ENCODE results near the gene PEX14. TPM values are rescaled to one million over a fixed set of nuclear protein-coding genes. Genes with fewer than 3 reads are reported as not detected.

The PEX14 gene
- total and polyA plus RNA-seq, 9 of the 15 experiments (the other 6 are each of a cell fraction or from before 2014, with no cell fraction given): 2.6 to 45.7 (median 22.7) TPM

GRCh38 chr1:10529091-10529490 lies 54.3 kb downstream of the PEX14 start:
- CTCF ChIA-PET (ENCODE audit: low intra/inter-chr PET ratio): no interaction called here
- 86% methylated on average over 12 of the region's 12 CpGs for WGBS (ENCODE audit: insufficient coverage, low coverage, missing lambda C conversion rate)
- Histone ChIP-seq H3K4me3 (no peak overlapping the region), H4K20me1 (replicated peaks; ENCODE audit: control insufficient read depth, insufficient read depth, low read length) (peaks cover 14% of the 10 kb centered on the region), H3K4me1 (replicated peaks in 1 of 2; ENCODE audit: control insufficient read depth in 2 of 2, insufficient read depth in 2 of 2, low read length in 2 of 2) (peaks cover 0 to 4% of the 10 kb centered on the region in 2 experiments; a peak in 3 of 5 replicates), H3K36me3 (ENCODE audit: control insufficient read depth, insufficient read depth, low read length) (peaks cover 16% of the 10 kb centered on the region; the same call in 2 of the 3 replicates), H3K27me3 (ENCODE audit: control insufficient read depth in 2 of 2, insufficient read depth in 2 of 2, low read length in 2 of 2) (no peaks in the 10 kb centered on the region), H3K9me1 (ENCODE audit: control insufficient read depth, insufficient read depth, low read length) (no peaks in the 10 kb centered on the region), H3K4me2 (ENCODE audit: insufficient read depth, low read length) (no peak overlapping the region), H3K79me2 (ENCODE audit: control insufficient read depth, insufficient read depth, low read length) (peaks cover 49% of the 10 kb centered on the region), H3K9me3 (replicated peaks; ENCODE audit: control insufficient read depth, insufficient read depth, low read depth, low read length) (no peaks in the 10 kb centered on the region), H3K9ac (ENCODE audit: insufficient read depth in 1 of 2, low read depth in 2 of 2, low read length in 2 of 2) (0 out of 4 replicates have a peak overlapping the region, but pooled peaks of 1 of the 2 experiments have one; percentile 57), H3K27ac (ENCODE audit: extremely low read depth, low read depth, low read length) (no peak overlapping the region), H2AFZ (ENCODE audit: low read depth, low read length) (no peak overlapping the region)
- no TSS peak for BruUV-seq (replicated peaks)
- DNase-seq (ENCODE audit: extremely low read depth in 1 of 4, low spot score in 3 of 4) (no peak), ATAC-seq (no peak), FAIRE-seq (no peak)
- in situ Hi-C loops (cut with MboI) (no loop called here), intact Hi-C loops (cut with micrococcal nuclease) (no loop called here)
- TF ChIP-seq CHD2 (IDR thresholded peaks at IDR 0.05; ENCODE audit: low read depth, low read length) (no peak), ZNF584 (CRISPR knock-in tag; IDR thresholded peaks at IDR 0.05; ENCODE audit: low read depth) (no peak), VEZF1 (CRISPR knock-in tag; IDR thresholded peaks at IDR 0.05) (no peak), CCAR2 (IDR thresholded peaks at IDR 0.05; ENCODE audit: low read depth, low read length) (no peak), RBBP5 (IDR thresholded peaks at IDR 0.05; ENCODE audit: borderline replicate concordance, insufficient read depth, low read length, poor library complexity, severe bottlenecking) (no peak)
- TF ChIP-seq, protein P1, sequence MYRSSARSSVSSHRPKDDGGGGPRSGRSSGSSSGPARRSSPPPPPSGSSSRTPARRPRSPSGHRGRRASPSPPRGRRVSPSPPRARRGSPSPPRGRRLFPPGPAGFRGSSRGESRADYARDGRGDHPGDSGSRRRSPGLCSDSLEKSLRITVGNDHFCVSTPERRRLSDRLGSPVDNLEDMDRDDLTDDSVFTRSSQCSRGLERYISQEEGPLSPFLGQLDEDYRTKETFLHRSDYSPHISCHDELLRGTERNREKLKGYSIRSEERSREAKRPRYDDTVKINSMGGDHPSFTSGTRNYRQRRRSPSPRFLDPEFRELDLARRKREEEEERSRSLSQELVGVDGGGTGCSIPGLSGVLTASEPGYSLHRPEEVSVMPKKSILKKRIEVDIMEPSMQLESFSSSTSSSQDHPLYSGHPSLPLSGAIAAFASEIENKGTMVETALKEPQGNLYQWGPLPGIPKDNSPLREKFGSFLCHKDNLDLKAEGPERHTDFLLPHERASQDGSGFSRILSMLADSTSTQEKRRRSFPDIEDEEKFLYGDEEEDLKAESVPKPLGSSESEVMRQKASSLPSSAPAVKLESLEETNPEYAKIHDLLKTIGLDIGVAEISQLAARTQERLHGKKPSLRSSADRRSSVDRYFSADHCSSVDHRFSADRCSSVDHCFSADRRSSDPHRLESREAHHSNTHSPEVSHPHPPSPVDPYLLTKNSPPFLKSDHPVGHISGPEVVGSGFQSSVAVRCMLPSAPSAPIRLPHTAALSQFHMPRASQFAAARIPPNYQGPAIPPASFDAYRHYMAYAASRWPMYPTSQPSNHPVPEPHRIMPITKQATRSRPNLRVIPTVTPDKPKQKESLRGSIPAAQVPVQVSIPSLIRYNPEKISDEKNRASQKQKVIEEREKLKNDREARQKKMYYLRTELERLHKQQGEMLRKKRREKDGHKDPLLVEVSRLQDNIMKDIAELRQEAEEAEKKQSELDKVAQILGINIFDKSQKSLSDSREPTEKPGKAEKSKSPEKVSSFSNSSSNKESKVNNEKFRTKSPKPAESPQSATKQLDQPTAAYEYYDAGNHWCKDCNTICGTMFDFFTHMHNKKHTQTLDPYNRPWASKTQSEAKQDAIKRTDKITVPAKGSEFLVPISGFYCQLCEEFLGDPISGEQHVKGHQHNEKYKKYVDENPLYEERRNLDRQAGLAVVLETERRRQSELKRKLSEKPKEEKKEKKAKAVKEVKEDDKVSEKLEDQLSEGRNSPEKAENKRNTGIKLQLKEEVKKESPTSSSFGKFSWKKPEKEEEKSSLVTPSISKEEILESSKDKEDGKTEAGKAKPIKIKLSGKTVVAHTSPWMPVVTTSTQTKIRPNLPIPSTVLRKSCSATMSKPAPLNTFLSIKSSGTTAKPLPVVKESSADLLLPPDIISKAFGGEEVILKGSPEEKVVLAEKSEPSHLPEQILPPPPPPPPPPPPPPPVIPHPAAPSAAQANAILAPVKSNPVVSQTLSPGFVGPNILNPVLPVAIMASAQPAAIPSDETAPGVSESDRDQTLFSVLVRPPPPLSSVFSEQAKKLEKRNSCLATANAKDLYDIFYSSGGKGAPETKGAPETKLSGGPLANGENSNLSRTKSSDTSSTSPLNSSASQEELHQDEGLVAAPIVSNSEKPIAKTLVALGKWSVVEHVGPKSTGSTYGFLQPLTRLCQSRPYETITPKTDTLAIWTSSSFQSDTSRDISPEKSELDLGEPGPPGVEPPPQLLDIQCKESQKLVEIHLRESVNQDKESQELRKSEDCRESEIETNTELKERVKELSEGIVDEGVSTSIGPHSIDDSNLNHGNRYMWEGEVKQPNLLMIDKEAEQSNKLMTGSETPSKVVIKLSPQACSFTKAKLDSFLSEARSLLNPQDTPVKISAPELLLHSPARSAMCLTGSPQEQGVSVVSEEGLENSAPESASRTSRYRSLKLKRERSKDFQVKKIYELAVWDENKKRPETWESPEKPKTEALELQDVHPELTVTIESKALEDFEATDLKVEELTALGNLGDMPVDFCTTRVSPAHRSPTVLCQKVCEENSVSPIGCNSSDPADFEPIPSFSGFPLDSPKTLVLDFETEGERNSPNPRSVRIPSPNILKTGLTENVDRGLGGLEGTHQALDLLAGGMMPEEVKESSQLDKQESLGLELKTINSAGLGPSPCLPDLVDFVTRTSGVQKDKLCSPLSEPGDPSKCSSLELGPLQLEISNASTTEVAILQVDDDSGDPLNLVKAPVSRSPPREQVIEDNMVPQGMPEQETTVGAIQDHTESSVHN (IDR thresholded peaks at IDR 0.05; ENCODE audit: borderline replicate concordance in 1 of 2, low read depth in 1 of 2): no peak
- POLR2A ChIA-PET: interaction anchor here (1.0 to 1.7 kb wide), 3 partner anchors 8 to 18 kb away, joined by 4 to 7 read pairs (median 5); no protein-coding TSS in a partner anchor
